GM18873 (cell line): ENCODE measurements around the gene NRIP1.
"Not testable (repeated sequence)": the region's sequence is repeated elsewhere in the genome, so short reads cannot be mapped to it uniquely, and the experiment has no call there.

Experiments used
- ATAC-seq: cut with Tn5 transposase; IDR thresholded peaks from one replicate; pipeline ENCODE4 v1.9.1; 2021; ENCODE audit warnings: mild to moderate bottlenecking, moderate library complexity, moderate number of reproducible peaks; ENCODE audit not compliant: unreplicated experiment, low FRiP score

Gene NRIP1

GRCh38 chr21:14943616-14944015 lies 121.2 kb downstream of the NRIP1 start:
- ATAC-seq: no peak

- ATAC-seq: no peak
These were observed 121.9 kb downstream of the NRIP1 start for GRCh38 chr21:14942801-14943490.

- ATAC-seq: not testable (repeated sequence)
These were observed 137.5 kb downstream of the NRIP1 start for GRCh38 chr21:14927324-14927723.

GRCh38 chr21:14926186-14926585 lies 138.6 kb downstream of the NRIP1 start:
- no peak for ATAC-seq

- no peak for ATAC-seq
These were observed 141.3 kb downstream of the NRIP1 start for GRCh38 chr21:14923468-14923867.

GRCh38 chr21:14922980-14923379 lies 141.8 kb downstream of the NRIP1 start:
- ATAC-seq: no peak

- no peak for ATAC-seq
These were observed 146.3 kb downstream of the NRIP1 start for GRCh38 chr21:14918527-14918926.

- no peak for ATAC-seq
These were observed 147.0 kb downstream of the NRIP1 start for GRCh38 chr21:14917762-14918161.

- ATAC-seq: no peak
These were observed 148.1 kb downstream of the NRIP1 start for GRCh38 chr21:14916676-14917141.

GRCh38 chr21:14913638-14914037 lies 151.2 kb downstream of the NRIP1 start:
- ATAC-seq: no peak

GRCh38 chr21:14911351-14911750 lies 153.4 kb downstream of the NRIP1 start:
- no peak for ATAC-seq
